ENCODE measurements around the gene IGSF23. TPM values are rescaled to one million over a fixed set of nuclear protein-coding genes. Genes with fewer than 3 reads are reported as not detected.
"Not testable (repeated sequence)": the region's sequence is repeated elsewhere in the genome, so short reads cannot be mapped to it uniquely, and the experiment has no call there.

The IGSF23 gene
- total RNA-seq, 1 donor from 2014 or later, result not detected

GRCh38 chr19:44582581-44583265 lies 30.6 kb upstream of the IGSF23 start:
- intact Hi-C loops (cut with DNase I), result no loop called here
- DNase-seq (ENCODE audit: missing footprints), result no peak

DNA sequence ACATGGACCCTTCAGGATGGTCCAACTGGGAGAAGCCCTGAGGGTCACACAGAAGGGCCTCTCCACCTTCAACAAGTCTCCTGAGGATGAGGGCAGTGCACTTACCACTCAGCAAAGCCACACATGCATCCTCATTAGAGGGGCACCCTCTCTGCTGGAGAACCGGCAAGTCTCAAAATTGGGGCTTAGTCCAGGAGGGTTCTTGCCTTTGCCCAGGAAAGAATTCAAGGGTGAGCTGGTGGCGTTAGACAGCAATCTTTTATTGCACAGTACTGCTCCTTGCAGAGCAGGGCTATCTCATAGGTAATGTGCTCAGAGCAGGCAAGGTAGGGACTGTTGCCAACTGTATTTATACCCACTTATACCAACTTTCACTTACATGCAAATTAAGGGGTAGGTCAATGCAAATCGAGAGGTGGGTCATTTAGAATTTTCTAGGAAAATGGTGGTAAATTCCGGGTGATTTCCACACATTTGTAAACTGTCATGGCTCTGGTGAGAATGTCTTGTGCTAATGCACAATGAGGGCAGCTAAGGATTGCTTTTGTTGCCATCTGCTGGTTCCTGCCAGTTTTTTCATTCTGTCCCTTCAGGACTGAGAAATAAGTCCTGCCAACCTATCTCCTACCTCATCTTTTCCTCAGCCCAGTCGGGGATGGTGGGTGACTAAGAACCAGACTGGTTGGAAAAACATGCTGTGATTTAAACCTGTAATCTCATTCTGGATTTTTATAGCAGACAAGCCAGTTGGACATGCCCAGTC lies 27.8 kb upstream of the IGSF23 start:
- intact Hi-C loops (cut with DNase I), result no loop called here
- DNase-seq (ENCODE audit: missing footprints) (no peak), ATAC-seq (no peak)

More at GRCh38 chr19:44582581-44583265, 30.6 kb upstream of the IGSF23 start:
- no peak for ATAC-seq

GRCh38 chr19:44587963-44588770 lies 25.2 kb upstream of the IGSF23 start:
- ATAC-seq, result no peak
- intact Hi-C loops (cut with DNase I), result no loop called here

GRCh38 chr19:44588771-44589112 lies 24.6 kb upstream of the IGSF23 start:
- intact Hi-C loops (cut with DNase I), result no loop called here
- DNase-seq (ENCODE audit: missing footprints) (no peak), ATAC-seq (no peak)

More at GRCh38 chr19:44587963-44588770, 25.2 kb upstream of the IGSF23 start:
- no peak for DNase-seq (ENCODE audit: missing footprints)

GRCh38 chr19:44590245-44591059 lies 22.9 kb upstream of the IGSF23 start:
- no peak for DNase-seq (ENCODE audit: missing footprints)
- ATAC-seq, result no peak
- intact Hi-C loops (cut with DNase I), result no loop called here

DNA sequence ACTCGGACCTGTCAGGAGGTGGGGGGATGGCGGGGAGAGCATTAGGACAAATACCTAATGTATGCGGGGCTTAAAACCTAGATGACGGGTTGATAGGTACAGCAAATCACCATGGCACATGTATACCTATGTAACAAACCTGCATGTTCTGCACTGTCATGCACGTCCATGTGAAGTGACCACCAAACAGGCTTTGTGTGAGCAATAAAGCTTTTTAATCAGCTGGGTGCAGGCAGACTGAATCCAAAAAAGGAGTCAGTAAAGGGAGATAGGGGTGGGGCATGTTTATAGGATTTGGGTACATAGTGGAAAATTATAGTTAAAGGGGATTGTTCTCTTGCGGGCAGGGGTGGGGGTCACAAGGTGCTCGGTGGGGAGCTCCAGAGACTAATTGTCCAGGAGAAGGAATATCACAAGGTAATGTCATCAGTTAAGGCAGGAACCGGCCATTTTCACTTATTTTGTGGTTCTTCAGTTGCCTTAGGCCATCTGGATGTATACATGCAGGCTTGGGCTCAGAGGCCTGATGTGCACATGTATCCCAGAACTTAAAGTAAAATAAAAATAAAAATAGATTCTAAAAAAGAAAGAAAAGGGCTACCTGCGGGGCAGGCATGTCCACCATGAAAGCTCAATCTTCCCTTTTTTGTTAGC lies 21.9 kb upstream of the IGSF23 start:
- DNase-seq (ENCODE audit: missing footprints); intact Hi-C loops (cut with DNase I); ATAC-seq: not testable (repeated sequence)

DNA sequence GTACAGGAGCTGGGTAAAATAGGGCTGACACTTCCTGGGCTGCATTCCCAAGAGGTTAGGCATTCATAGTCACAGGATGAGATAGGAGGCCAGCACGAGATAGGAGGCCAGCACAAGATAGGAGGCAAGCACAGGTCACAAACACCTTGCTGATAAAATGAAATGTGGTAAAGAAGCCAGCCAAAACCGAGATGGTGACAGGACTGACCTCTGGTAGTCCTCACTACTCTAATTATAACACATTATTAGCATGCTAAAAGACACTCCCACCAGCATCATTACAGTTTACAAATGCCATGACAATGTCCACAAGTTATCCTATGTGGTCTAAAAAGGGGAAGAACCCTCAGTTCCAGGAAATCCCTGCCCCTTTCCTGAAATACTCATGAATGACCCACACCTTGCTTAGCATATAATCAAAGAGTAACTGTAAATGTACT lies 20.9 kb upstream of the IGSF23 start:
- intact Hi-C loops (cut with DNase I), result no loop called here
- no peak for DNase-seq (ENCODE audit: missing footprints)
- ATAC-seq, result peak; percentile 87

DNA sequence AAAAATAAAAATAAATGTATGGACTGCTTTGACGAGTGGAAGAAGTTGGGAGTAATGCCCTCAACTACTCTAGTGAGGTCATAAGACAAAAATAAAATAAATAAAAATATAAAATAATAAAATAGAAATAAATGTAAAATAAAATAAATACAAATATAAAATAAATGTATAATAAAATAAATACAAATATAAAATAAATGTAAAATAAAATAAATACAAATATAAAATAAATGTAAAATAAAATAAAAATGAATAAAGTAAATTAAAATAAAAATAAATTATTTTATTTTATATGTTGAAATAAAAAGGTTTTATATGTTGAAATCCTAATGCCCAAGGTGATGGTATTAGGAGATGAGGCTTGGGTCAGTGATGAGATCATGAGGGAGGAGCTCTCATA lies 20.1 kb upstream of the IGSF23 start:
- intact Hi-C loops (cut with DNase I), result no loop called here
- no peak for DNase-seq (ENCODE audit: missing footprints)
- ATAC-seq, result no peak

GRCh38 chr19:44593866-44594266 lies 19.5 kb upstream of the IGSF23 start:
- intact Hi-C loops (cut with DNase I); ATAC-seq; DNase-seq (ENCODE audit: missing footprints): not testable (repeated sequence)

- DNase-seq (ENCODE audit: missing footprints) (no peak), ATAC-seq (no peak)
- intact Hi-C loops (cut with DNase I), result no loop called here
Measured at GRCh38 chr19:44596428-44597130, 16.8 kb upstream of the IGSF23 start.

GRCh38 chr19:44597131-44597491 lies 16.3 kb upstream of the IGSF23 start:
- intact Hi-C loops (cut with DNase I), result no loop called here
- ATAC-seq, result no peak
- no peak for DNase-seq (ENCODE audit: missing footprints)

DNA sequence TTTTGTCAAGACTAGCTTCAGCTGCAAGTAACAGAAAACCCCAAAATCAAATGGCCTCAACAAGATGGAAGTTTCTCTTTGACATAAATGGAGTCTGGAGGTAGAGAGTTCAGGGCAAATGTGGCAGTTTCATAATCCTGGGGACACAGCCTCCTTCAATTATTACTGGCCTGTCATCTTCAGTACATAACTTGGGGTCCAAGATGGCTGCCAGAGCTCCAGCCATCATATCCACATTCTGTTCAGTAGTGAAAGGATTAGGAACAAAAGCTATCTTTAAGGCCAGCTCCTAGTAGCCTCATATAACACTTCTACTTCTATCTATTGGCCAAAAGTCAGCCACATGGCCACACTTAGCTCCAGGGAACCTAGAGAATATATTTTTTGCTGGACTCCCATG lies 15.0 kb upstream of the IGSF23 start:
- ATAC-seq (no peak), DNase-seq (ENCODE audit: missing footprints) (no peak)
- intact Hi-C loops (cut with DNase I), result no loop called here

DNA sequence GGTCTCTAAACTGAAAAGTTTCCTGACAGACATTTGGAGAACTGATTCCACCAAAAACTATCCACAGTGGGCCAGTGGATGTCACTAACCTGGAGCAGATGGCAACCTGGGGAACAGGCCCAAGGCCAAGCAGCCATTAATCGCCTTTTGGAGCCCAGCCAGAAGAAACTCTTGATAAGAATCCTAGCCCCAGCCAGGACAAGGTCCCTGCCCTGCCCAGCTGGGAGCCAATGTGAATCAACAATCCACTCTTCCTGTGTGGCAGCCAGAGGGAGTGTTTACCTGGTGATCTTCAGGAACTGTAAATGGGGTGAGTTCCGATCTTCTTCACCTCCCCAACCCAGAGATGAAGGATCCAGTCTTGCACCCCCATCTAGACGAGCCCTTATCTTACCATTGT lies 14.5 kb upstream of the IGSF23 start:
- DNase-seq (ENCODE audit: missing footprints) (no peak), ATAC-seq (no peak)
- intact Hi-C loops (cut with DNase I), result no loop called here

GRCh38 chr19:44600466-44600865 lies 12.9 kb upstream of the IGSF23 start:
- ATAC-seq, result no peak
- no peak for DNase-seq (ENCODE audit: missing footprints)
- intact Hi-C loops (cut with DNase I), result no loop called here

- ATAC-seq, result no peak
- DNase-seq (ENCODE audit: missing footprints), result no peak
Measured at GRCh38 chr19:44602081-44602480, 11.3 kb upstream of the IGSF23 start.

GRCh38 chr19:44603201-44603945 lies 10.0 kb upstream of the IGSF23 start:
- intact Hi-C loops (cut with DNase I), result no loop called here
- no peak for ATAC-seq
- no peak for DNase-seq (ENCODE audit: missing footprints)

More at GRCh38 chr19:44602081-44602480, 11.3 kb upstream of the IGSF23 start:
- intact Hi-C loops (cut with DNase I), result no loop called here

DNA sequence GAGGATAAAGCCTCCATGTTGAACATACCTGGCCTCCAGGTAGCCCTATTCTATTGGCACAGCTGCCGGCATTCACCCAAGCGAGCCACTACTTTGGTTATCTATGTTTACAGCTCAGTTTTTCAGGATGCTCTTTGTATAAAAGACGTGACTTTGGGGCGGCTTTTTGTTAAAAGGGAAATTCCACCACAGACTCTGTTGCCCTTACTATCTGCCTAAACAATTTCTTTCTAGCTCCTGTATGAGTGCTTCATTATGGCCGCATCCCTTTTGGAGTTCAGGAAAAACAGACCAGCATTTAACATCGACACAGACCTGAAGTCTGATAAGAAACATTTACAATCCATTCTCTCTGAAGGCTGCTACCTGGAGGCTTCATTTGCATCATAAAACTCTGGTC lies 9.1 kb upstream of the IGSF23 start:
- DNase-seq (ENCODE audit: missing footprints) (no peak), ATAC-seq (no peak)
- intact Hi-C loops (cut with DNase I), result no loop called here

Data from Right ventricle myocardium inferior (tissue), 1 donor.